Dendritic cell treated with granulocyte-macrophage colony-stimulating factor and Interleukin-4, amounts not matched to agents 40 ng/mL and 50 ng/mL, for 4 days (primary cell): ENCODE measurements around the gene HOXA7.

Experiments used
- H3K27ac Mint-ChIP-seq: one replicate; pipeline ENCODE4 v1.8.0; 2022; ENCODE audit warnings: mild to moderate bottlenecking, mixed read lengths
- H3K27me3 Mint-ChIP-seq: one replicate; pipeline ENCODE4 v1.8.0; 2022; ENCODE audit warnings: mild to moderate bottlenecking, mixed read lengths
- H3K36me3 Mint-ChIP-seq: one replicate; pipeline ENCODE4 v1.8.0; 2022; ENCODE audit warnings: low read depth, mixed read lengths
- H3K4me1 Mint-ChIP-seq: one replicate; pipeline ENCODE4 v1.8.0; 2022; ENCODE audit warnings: low read depth, mixed read lengths
- H3K4me3 Mint-ChIP-seq: one replicate; pipeline ENCODE4 v1.8.0; 2022; ENCODE audit warnings: mild to moderate bottlenecking, moderate library complexity, mixed read lengths
- H3K9me3 Mint-ChIP-seq: one replicate; pipeline ENCODE4 v1.8.0; 2022; ENCODE audit warnings: mixed read lengths
- intact Hi-C: fragments of 100-400 bp; cut with micrococcal nuclease; formaldehyde crosslinking; loops from one replicate; pipeline ENCODE4 v1.15.0; 2022

Gene HOXA7

DNA sequence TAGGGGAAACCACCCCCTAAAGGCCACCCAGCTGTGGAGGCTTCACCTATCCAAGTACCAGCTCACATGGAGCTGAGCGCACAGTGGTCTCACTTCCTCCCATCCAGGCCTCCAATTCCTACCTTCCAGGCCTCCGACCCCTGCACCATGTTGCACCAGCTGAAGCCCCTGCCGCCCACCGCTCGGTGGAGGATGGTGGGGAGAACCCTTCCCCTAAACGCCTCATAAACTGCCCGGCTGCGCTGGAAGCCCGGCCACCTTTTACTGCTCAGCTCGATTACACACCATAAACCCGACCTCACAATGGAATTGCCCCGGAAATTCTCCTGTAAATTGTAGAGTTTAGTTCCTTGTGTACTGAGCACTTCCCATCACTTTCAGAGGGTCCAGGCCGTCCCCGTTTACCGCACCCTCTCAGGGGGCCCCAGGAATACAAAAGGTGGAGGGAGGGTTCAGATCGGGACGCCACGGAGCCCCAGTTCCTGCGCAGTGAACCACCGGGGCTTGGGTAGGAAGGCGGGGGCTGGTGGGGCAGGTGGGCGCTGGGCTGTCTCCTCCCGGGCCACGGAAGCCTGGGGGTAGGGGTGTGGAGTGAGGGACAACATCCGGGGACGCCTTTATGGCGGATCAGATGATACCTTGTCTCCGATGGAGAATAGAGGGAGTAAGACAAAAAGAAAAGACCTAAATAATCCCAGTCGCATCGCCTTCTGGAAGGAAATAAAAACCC, 1.4 kb upstream of the HOXA7 start:
- Mint-ChIP-seq H3K27me3 (peaks cover 89% of the 10 kb centered on the region), H3K4me3 (no peak overlapping the region), H3K9me3 (no peaks in the 10 kb centered on the region), H3K4me1 (peaks cover 57% of the 10 kb centered on the region), H3K36me3 (no peaks in the 10 kb centered on the region), H3K27ac (no peak overlapping the region)
- intact Hi-C loops: loop anchor here (10.0 kb wide), 1 partner anchor 63 kb away; the partner anchor contains the start of gene HOXA1

DNA sequence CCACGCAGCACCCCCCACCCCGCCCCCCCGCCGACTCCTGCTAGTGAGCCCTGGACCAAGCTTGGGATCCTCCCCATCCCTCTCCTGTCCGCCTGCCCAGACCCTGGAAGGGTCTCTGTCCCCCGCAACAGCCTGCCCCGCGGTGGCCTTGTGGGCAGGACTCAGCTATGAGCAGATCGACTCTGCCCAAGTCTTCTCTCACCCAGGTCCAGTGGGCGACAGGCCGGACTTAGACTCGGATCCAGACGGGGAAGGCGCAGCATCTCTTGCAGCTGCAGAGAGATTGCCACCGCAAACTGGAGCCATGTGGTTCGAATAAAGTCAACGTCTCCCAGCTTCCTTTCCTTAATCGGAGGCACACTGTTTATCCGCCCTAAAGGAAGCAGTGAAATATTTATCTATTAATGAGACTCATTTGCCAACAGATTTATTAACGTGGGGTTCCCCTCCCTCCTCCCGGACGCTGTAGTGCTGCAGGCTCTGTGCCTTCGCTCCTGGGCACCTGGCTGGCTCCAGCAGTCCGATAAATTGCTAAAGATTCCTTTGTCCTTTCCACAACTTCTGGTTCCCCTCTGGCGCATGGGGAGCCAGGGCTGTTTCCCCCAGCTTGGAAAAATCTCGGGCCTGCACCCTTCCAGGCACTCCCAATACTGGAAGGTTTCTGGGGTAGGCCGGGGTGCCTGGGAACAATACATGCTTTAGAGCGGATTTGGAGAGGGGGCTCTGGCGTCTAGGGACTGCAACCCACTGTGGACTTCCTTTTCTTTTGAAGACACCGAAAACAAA, 634 bp upstream of the HOXA7 start:
- H3K4me3 Mint-ChIP-seq: peak overlapping the region; percentile 42
- H3K36me3 Mint-ChIP-seq: no peaks in the 10 kb centered on the region
- H3K27ac Mint-ChIP-seq: no peak overlapping the region
- H3K4me1 Mint-ChIP-seq: peaks cover 62% of the 10 kb centered on the region
- intact Hi-C loops: loop anchor here (10.0 kb wide), 1 partner anchor 62 kb away; the partner anchor contains the start of gene HOXA1
- H3K9me3 Mint-ChIP-seq: no peaks in the 10 kb centered on the region
- peaks cover 93% of the 10 kb centered on the region for H3K27me3 Mint-ChIP-seq

- Mint-ChIP-seq H3K36me3 (no peaks in the 10 kb centered on the region), H3K27ac (no peak overlapping the region), H3K27me3 (peaks cover 99% of the 10 kb centered on the region), H3K4me1 (peaks cover 69% of the 10 kb centered on the region), H3K4me3 (peak overlapping the region; percentile 73), H3K9me3 (no peaks in the 10 kb centered on the region)
- intact Hi-C loops: loop anchor here (10.0 kb wide), 1 partner anchor 61 kb away; the partner anchor contains the start of gene HOXA1
Observed at GRCh38 chr7:27155816-27156507, 513 bp downstream of the HOXA7 start.

DNA sequence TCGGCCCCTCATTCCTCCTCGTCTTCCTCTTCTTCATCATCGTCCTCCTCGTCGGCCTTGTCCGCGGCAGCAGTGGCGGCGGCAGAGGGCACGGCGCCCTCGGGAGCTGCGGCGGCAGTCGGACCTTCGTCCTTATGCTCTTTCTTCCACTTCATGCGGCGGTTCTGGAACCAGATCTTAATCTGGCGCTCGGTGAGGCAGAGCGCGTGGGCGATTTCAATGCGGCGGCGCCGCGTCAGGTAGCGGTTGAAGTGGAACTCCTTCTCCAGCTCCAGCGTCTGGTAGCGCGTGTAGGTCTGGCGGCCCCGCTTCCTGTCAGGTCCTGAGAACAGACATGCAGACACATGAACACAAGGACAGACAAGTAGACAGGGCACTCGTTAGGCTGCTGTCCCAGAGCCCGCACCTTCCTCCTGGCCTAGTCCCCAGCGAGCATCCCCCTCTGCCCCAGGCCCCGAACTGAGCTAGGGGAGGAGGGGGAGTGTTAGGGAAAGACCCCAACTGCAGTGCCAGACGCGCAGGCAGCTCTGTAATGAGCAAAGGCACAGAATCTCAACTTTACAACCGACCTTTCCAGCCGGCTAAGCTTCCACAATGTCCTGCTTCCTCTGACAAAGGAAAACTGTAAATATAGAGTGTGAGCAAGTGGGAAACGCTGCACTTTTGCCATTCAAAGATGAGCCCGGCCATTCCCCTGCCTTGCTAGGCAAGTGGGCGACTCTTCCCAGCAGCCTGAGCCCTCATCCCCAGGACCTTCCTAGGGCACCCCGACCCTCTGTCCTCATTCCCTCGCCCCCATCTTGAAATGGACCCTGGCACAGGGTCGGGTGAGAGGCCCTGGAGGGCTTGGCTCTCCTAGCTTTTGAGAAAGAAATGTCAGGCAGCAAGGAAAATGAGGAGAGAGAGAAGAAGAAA, 1.3 kb downstream of the HOXA7 start:
- Mint-ChIP-seq H3K27ac (no peak overlapping the region), H3K4me3 (peak overlapping the region; percentile 71), H3K4me1 (peaks cover 73% of the 10 kb centered on the region), H3K36me3 (no peaks in the 10 kb centered on the region), H3K9me3 (no peaks in the 10 kb centered on the region), H3K27me3 (peaks cover 99% of the 10 kb centered on the region)
- intact Hi-C loops: loop anchor here (10.0 kb wide), 1 partner anchor 60 kb away; the partner anchor contains the start of gene HOXA1

- H3K27ac Mint-ChIP-seq: no peak overlapping the region
- peaks cover 99% of the 10 kb centered on the region for H3K27me3 Mint-ChIP-seq
- H3K9me3 Mint-ChIP-seq: no peaks in the 10 kb centered on the region
- peak overlapping the region; percentile 71 for H3K4me3 Mint-ChIP-seq
- intact Hi-C loops: loop anchor here (10.0 kb wide), 1 partner anchor 60 kb away; the partner anchor contains the start of gene HOXA1
- no peaks in the 10 kb centered on the region for H3K36me3 Mint-ChIP-seq
- H3K4me1 Mint-ChIP-seq: peaks cover 66% of the 10 kb centered on the region
Observed at GRCh38 chr7:27154369-27154768, 2.1 kb downstream of the HOXA7 start.

GRCh38 chr7:27153526-27153925, 2.9 kb downstream of the HOXA7 start:
- Mint-ChIP-seq H3K27me3 (peaks cover 99% of the 10 kb centered on the region), H3K36me3 (no peaks in the 10 kb centered on the region), H3K27ac (no peak overlapping the region), H3K4me3 (no peak overlapping the region), H3K4me1 (peaks cover 62% of the 10 kb centered on the region), H3K9me3 (no peaks in the 10 kb centered on the region)
- intact Hi-C loops: loop anchor here (10.0 kb wide), 1 partner anchor 59 kb away; the partner anchor contains the start of gene HOXA1

DNA sequence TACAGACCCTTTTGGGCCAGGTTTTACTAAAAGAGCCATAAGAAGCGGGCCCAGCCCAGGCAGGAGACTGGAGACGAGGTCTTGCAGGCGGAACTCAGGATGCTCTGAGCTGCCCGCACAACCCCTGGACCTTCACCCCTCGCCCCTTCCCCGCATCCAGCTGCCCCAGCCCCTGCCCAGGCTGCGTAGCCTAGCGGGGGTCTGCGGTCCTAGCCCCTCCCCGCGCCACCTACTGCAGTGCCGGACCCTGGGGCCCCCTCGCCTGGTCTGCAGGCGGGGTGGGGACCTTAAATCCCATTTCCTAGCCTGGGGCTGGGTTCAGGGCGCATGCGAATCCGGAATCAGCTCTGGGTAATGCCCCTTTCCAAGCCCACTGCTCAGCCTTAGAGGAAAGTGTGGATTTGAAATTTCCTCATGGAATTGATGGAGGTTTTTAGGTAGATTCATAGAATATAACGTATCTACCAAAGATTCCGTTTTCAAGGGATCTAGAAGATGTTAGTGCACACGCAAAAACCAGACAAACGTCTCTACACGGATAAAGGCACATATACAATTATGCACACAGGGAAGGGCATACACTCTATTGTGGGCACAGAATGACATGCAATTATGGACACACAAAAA, 3.5 kb downstream of the HOXA7 start:
- Mint-ChIP-seq H3K9me3 (no peaks in the 10 kb centered on the region), H3K27me3 (peaks cover 99% of the 10 kb centered on the region), H3K4me1 (peaks cover 62% of the 10 kb centered on the region), H3K36me3 (no peaks in the 10 kb centered on the region), H3K27ac (no peak overlapping the region), H3K4me3 (no peak overlapping the region)
- intact Hi-C loops: loop anchor here (10.0 kb wide), 1 partner anchor 58 kb away; the partner anchor contains the start of gene HOXA1

- intact Hi-C loops: loop anchor here (10.0 kb wide), 1 partner anchor 57 kb away; the partner anchor contains the start of gene HOXA1
- H3K4me1 Mint-ChIP-seq: peaks cover 61% of the 10 kb centered on the region
- H3K27ac Mint-ChIP-seq: peak within 1 kb of the TSS; percentile 7
Observed at GRCh38 chr7:27151931-27152815, 4.3 kb downstream of the HOXA7 start, which contains the start of gene HOXA3. Gene HOXA3 (minus strand): TSS chr7:27152583. CDS start chr7:27110640, 41,943 bp downstream.

DNA sequence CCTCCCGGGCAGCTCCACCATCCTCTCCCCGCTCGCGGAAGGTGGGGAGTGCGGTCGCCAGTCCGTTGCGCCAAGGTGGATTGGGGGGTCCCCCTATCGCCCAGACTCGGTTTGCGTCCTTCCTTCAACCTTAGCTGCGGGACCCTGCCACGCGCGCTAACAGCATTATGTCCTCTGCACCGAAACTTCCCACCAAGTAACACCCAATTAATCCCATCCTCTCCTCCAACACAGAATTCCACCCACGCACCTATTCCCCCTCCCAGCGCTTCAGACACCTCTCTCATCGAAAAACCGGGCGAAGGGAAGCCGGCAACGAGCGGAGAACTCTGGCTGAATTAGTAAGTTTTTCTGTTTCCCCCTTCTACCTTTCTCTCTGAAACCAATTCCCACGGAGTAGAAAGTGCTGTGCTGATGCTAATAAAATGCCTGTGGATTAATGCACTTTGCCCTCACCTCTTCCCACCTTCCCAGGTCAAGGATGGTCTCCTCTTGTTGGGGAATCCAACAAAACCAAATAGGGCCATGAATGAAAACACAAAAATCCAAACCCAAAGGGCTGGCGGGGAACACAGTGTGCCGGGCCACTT, 5.0 kb downstream of the HOXA7 start:
- peak overlapping the region; percentile 70 for H3K4me3 Mint-ChIP-seq
- H3K27me3 Mint-ChIP-seq: peaks cover 98% of the 10 kb centered on the region
- H3K4me1 Mint-ChIP-seq: peaks cover 65% of the 10 kb centered on the region
- H3K36me3 Mint-ChIP-seq: no peaks in the 10 kb centered on the region
- intact Hi-C loops: loop anchor here (10.0 kb wide), 1 partner anchor 57 kb away; the partner anchor contains the start of gene HOXA1
- peak overlapping the region; percentile 7 for H3K27ac Mint-ChIP-seq
- H3K9me3 Mint-ChIP-seq: no peaks in the 10 kb centered on the region

More at GRCh38 chr7:27151931-27152815, 4.3 kb downstream of the HOXA7 start, which contains the start of gene HOXA3:
- peaks cover 98% of the 10 kb centered on the region for H3K27me3 Mint-ChIP-seq
- no peaks in the 10 kb centered on the region for H3K36me3 Mint-ChIP-seq
- no peaks in the 10 kb centered on the region for H3K9me3 Mint-ChIP-seq
- peak within 1 kb of the TSS; percentile 70 for H3K4me3 Mint-ChIP-seq

DNA sequence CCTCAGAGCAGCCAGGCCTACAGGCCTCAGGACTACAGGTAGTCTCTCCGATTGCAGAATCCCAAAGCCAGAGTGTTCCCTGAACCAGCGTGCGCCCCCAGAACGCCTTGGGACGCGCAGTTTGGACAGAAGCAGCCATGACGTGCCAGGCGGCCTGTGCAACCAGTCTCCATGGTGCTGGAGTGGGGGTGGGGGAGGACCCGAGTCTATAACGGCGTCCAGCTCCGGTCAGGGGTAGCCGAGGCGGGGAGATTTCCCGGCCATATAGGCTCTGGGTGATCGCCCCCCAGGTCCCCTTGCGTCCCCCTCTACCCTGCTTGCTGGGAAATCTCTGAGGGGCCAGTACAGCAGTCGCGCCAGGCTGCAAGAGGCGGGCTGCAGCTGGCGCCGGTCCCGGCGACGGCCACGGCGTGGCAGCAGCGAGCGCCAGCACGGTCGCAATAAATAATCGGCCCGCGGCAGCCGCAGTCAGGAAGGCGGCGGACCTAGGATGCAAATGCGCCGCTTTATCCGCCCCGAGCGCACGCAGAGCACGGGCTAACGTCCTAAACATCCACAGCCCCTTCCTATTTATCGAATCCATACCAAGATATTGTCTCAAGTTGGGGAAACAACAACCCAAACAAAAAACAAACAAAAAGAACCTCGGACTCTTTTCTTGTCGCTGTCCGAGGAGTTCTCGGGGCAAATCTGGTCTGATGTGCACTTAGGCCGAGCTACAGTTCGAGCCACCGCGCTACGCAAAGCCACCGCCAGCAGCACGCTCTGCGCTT, 5.7 kb downstream of the HOXA7 start:
- H3K36me3 Mint-ChIP-seq: no peaks in the 10 kb centered on the region
- peak overlapping the region; percentile 7 for H3K27ac Mint-ChIP-seq
- no peaks in the 10 kb centered on the region for H3K9me3 Mint-ChIP-seq

More for the DNA sequence above, 5.7 kb downstream of the HOXA7 start:
- H3K4me1 Mint-ChIP-seq: peaks cover 58% of the 10 kb centered on the region
- intact Hi-C loops: loop anchor here (10.0 kb wide), 1 partner anchor 56 kb away; the partner anchor contains the start of gene HOXA1
- H3K4me3 Mint-ChIP-seq: peak overlapping the region; percentile 70
- peaks cover 98% of the 10 kb centered on the region for H3K27me3 Mint-ChIP-seq
